HG03045 (cell line): ENCODE data around the gene SERTM2.

Experiments
- ATAC-seq: cut with Tn5 transposase; IDR thresholded peaks from one replicate; pipeline ENCODE4 v1.9.1; 2021; ENCODE audit warnings: mild to moderate bottlenecking, moderate library complexity; ENCODE audit not compliant: unreplicated experiment

Gene SERTM2

DNA sequence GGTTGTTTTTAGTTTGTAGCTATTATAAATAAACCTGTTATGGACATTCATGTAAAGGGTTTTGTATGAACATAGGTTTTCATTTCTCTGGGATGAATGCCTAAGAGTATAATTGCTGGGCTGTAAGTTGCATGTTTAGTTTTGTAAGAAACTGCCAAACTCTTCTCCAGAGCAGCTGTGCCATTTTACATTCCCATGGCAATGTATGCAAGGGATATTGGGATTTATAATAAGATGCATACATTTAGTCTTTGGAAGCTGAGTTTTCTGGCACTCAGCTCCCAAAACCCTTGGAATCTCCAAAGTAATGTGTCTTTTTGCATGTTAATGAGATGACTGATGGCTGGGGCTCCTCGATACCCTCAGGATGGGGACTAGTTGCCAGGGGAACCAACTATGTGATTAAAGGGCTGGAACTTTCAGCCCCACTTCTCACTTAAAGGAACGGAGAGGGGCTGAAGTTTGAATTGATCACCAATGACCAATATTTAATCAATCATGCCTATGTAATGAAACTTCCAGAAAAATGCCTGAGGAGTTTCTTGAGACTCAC is 44.0 kb downstream of the SERTM2 start:
- ATAC-seq = no peak

DNA sequence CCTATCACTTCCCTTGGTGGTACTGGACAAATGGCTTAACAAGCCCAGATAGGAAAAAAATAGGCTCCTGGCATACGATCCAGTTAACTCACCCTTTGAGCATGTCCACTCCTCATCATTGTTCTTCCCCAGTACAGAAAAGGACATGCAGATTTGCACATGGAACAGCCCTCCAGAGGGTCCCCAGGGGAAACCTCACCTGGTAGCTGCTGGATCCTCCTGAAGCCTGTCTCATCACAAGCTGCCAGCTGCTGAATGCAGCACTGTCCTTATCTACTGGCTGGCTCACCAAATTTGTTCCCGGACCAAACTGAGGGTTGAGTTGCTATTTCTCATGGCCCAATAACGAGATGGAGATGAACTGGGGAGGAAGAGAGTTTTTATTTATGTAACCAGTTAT is 49.4 kb downstream of the SERTM2 start:
- ATAC-seq = no peak

DNA sequence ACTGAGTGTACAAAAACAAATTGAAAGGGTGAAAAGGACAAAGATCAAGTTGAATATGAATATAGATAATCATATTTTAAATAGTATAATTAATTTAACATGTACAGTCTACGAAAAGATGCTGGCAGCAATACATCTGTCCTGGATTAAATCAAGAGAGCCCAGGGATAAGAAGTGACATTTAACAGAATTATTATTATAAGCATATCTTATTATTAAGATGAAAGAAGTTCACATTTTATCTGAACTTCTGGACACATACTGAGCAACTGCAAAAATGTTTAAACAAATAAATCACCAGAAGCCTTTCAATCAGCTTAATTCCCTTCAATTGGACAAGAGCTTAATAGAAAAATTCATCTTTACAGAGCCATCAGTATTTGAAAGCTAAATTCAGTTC is 50.4 kb downstream of the SERTM2 start:
- no peak for ATAC-seq

DNA sequence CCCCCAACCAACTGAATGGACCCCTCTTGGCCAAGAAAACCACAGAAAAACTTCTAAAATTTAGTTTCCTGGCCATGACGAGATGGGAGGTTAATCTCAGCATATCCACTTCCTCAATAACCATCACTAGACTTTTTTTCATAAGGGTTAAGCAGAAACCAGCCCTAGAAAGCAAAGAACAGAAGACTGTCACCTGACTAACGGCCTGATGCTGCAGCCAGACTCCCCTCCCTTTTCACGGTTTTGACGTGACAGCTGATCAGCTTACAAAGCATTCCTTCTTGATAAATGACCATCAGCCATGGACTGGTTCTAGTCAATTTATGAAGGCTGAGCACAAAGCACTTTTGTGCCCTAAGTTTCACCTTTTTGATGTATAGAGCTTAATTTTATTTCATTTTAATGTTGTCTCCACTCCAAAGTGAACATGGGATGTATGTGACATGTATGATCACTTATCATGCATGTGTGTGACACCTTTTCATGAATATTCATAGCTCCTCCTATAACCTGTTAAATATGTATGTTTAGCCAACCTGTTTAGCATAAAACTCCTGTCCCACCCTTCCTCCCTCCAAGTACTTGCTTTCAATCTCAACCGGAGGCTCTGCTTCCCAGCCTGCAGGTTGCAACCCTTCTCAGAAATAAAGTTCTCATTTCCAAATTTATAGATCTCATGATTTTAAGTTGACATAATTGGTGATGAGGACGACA is 56.3 kb downstream of the SERTM2 start:
- ATAC-seq = no peak

DNA sequence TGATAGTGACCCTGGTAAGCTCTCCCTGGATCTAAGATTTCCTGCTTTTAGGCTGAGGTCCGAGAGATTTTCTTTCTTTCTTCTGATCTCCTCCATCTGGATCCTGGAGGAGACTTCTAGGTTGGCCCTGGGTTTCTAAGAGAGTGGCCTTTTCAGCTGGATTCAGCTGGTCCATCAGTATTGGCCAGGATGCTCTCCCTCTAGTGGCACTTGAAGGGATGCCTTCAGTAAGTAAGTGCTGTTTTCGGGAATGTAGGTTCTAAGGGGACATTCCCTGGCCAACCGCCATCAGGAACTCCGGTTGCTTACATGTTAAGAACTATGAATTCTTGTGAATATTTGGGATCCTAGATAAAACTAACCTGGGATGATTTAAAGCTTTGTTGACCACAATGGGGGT is 56.9 kb downstream of the SERTM2 start:
- ATAC-seq = no peak

DNA sequence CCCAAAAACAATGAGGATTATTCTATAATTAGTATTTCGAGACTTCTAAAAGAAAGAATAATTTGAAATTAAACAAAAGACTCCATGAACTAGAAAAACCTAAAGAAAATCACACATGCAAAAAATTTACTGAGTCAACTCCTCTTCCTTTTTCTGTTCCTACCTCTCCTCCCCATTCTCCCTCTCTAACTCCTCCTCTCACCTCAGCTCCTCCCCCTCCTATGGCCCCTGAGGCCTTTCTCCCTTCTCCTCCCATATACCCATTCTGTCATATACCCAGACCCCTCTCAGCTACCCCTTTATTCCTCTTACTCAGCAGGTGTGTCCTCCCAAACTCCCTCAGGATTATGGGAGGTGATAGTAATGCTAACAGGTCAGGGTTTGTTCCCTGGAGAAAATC is 57.4 kb downstream of the SERTM2 start:
- ATAC-seq = no peak
